A549 (cell line): ENCODE results near the gene ZNF407. TPM values are rescaled to one million over a fixed set of nuclear protein-coding genes. Genes with fewer than 3 reads are reported as not detected.

Experiments used
- ATAC-seq, 2 experiments: fragments of 200-7000 bp in 1 of 2; fragments of >200 bp in 1 of 2; cut with Nextera tagmentation in 1 of 2; cut with Tn5 transposase in 1 of 2; 3 replicates each; pipeline versions ENCODE4 v1.8.0 to v1.9.1; 2018 to 2020; ENCODE audit warnings: mild to moderate bottlenecking in 1 of 2, moderate library complexity in 1 of 2
- CTCF ChIA-PET: fragments of 300-600 bp; sonication (Branson Sonifier 250); formaldehyde crosslinking; extraction: SDS; loops from one replicate; lab custom pipeline; 2021; ENCODE audit warnings: antibody characterized with exemption, inconsistent platforms; lab: Yijun Ruan, JAX
- POLR2A ChIA-PET: fragments of 350-600 bp; formaldehyde crosslinking; extraction: SDS; loops from one replicate; lab custom pipeline; 2021; ENCODE audit warnings: antibody characterized with exemption, inconsistent platforms; lab: Yijun Ruan, JAX
- DNase-seq, 2 experiments: peaks; one replicate each; pipeline versions ENCODE4 v3.0.0 to v3.0.0-alpha.2; 2011 to 2016; ENCODE audit warnings: low read depth in 1 of 2, low spot score in 1 of 2
- FAIRE-seq: peaks from 2 replicates; lab custom pipeline; 2011; peaks lifted over from hg19 to GRCh38; lab: Jason Lieb, UNC
- H3K27ac ChIP-seq, 2 experiments: fragments of >200 bp; sonication (Bioruptor Twin); formaldehyde crosslinking; 3 replicates each; pipeline ENCODE4 v1.5.1; 2016 to 2017
- H3K4me1 ChIP-seq: fragments of >200 bp; sonication (Bioruptor Twin); formaldehyde crosslinking; 3 replicates; pipeline ENCODE4 v1.6.1; 2016
- H3K4me2 ChIP-seq: fragments of >200 bp; sonication (Bioruptor Twin); formaldehyde crosslinking; 3 replicates; pipeline ENCODE4 v1.6.1; 2016
- H3K4me3 ChIP-seq: fragments of >200 bp; sonication (Bioruptor Twin); formaldehyde crosslinking; 3 replicates; pipeline ENCODE4 v1.5.1; 2016
- H3K9me3 ChIP-seq: fragments of >200 bp; sonication (Bioruptor Twin); formaldehyde crosslinking; 3 replicates; pipeline ENCODE4 v1.6.1; 2016
- CBX2 ChIP-seq: fragments of 200-600 bp; sonication (generic); IDR thresholded peaks from 2 replicates; pipeline ENCODE4 v1.6.1; 2016; ENCODE audit warnings: low read depth, mild to moderate bottlenecking, borderline replicate concordance
- CBX8 ChIP-seq: fragments of 200-600 bp; sonication (generic); IDR thresholded peaks from 2 replicates; pipeline ENCODE4 v1.6.1; 2016
- EHF ChIP-seq: fragments of 250-450 bp; sonication (Bioruptor Pico); IDR thresholded peaks from 2 replicates; pipeline ENCODE4 v1.5.0; 2020; ENCODE audit warnings: mild to moderate bottlenecking
- EHMT2 ChIP-seq: fragments of 200-600 bp; sonication (generic); IDR thresholded peaks from 2 replicates; pipeline ENCODE4 v1.6.1; 2016; ENCODE audit warnings: antibody characterized with exemption, low read depth, mild to moderate bottlenecking, moderate library complexity
- ELK1 ChIP-seq: fragments of 150-350 bp; IDR thresholded peaks from 2 replicates; pipeline ENCODE4 v1.6.1; 2014; ENCODE audit warnings: low read depth, mild to moderate bottlenecking, low read length
- EP300 ChIP-seq, 2 experiments: fragments of >200 bp; sonication (Bioruptor Twin); formaldehyde crosslinking; IDR thresholded peaks; 2 replicates in 1 of 2; 3 replicates in 1 of 2; pipeline ENCODE4 v1.6.1; 2016 to 2017
- FOSL2 ChIP-seq, 2 experiments: fragments of 450-650 bp in 1 of 2; fragments of >200 bp in 1 of 2; sonication (Bioruptor Twin) in 1 of 2; formaldehyde crosslinking; IDR thresholded peaks; 2 replicates each; pipeline versions ENCODE4 v1.5.0 to v1.6.1; 2016 to 2020; ENCODE audit warnings: mild to moderate bottlenecking in 1 of 2, moderate library complexity in 1 of 2
- FOXS1 ChIP-seq: fragments of 250-450 bp; sonication (Bioruptor Pico); IDR thresholded peaks from 2 replicates; pipeline ENCODE4 v1.5.0; 2020; ENCODE audit warnings: mild to moderate bottlenecking, moderate library complexity
- GATA3 ChIP-seq: IDR thresholded peaks from 2 replicates; pipeline ENCODE4 v1.6.1; 2012; ENCODE audit warnings: borderline replicate concordance
- HDAC2 ChIP-seq: fragments of 200-600 bp; sonication (generic); IDR thresholded peaks from 2 replicates; pipeline ENCODE4 v1.6.1; 2016
- HES2 ChIP-seq: fragments of >200 bp; sonication (Bioruptor Twin); formaldehyde crosslinking; IDR thresholded peaks from 2 replicates; pipeline ENCODE4 v1.6.1; 2016
- HOXB5 ChIP-seq: fragments of 250-450 bp; sonication (Bioruptor Pico); IDR thresholded peaks from 2 replicates; pipeline ENCODE4 v1.5.0; 2020; ENCODE audit warnings: mild to moderate bottlenecking, moderate library complexity
- MAZ ChIP-seq: fragments of 150-350 bp; IDR thresholded peaks from 2 replicates; pipeline ENCODE4 v1.6.1; 2014; ENCODE audit warnings: antibody characterized with exemption, low read depth, low read length, borderline replicate concordance
- NFE2L2 ChIP-seq: fragments of 150-350 bp; conservative IDR thresholded peaks from 2 replicates; pipeline ENCODE4 v1.6.1; 2014; ENCODE audit warnings: low read length
- PHF8 ChIP-seq: fragments of 200-600 bp; sonication (generic); IDR thresholded peaks from 2 replicates; pipeline ENCODE4 v1.6.1; 2016; ENCODE audit warnings: low read depth, mild to moderate bottlenecking, antibody characterized with exemption, moderate library complexity, borderline replicate concordance
- POLR2AphosphoS2 ChIP-seq: conservative IDR thresholded peaks from 2 replicates; pipeline ENCODE4 v1.6.1; 2012; ENCODE audit warnings: low read length, improper control_type of control experiment, inconsistent platforms
- RAD21 ChIP-seq, 2 experiments: fragments of >200 bp in 1 of 2; sonication (Bioruptor Twin) in 1 of 2; formaldehyde crosslinking in 1 of 2; IDR thresholded peaks in 1 of 2; conservative IDR thresholded peaks in 1 of 2; 2 replicates in 1 of 2; 3 replicates in 1 of 2; pipeline ENCODE4 v1.6.1; 2012 to 2018; ENCODE audit warnings: inconsistent platforms in 1 of 2
- RFX5 ChIP-seq: fragments of 450-650 bp; IDR thresholded peaks from 2 replicates; pipeline ENCODE4 v1.7.1; 2014; ENCODE audit warnings: antibody characterized with exemption, mild to moderate bottlenecking, moderate library complexity
- RNF2 ChIP-seq: fragments of 200-600 bp; sonication (generic); IDR thresholded peaks from 2 replicates; pipeline ENCODE4 v1.6.1; 2016; ENCODE audit warnings: low read depth, mild to moderate bottlenecking, antibody characterized with exemption, moderate library complexity, borderline replicate concordance
- USF2 ChIP-seq: fragments of 450-650 bp; IDR thresholded peaks from 2 replicates; pipeline ENCODE4 v1.6.1; 2014; ENCODE audit warnings: antibody characterized with exemption
- ZC3H11A ChIP-seq: fragments of 450-650 bp; IDR thresholded peaks from 2 replicates; pipeline ENCODE4 v1.6.1; 2014; ENCODE audit warnings: antibody characterized with exemption, mild to moderate bottlenecking
- ZFP36 ChIP-seq: fragments of 450-650 bp; IDR thresholded peaks from 2 replicates; pipeline ENCODE4 v1.6.1; 2014; ENCODE audit warnings: borderline replicate concordance; ENCODE audit not compliant: partially characterized antibody
- ZSCAN20 ChIP-seq: fragments of 250-450 bp; sonication (Bioruptor Pico); IDR thresholded peaks from 2 replicates; pipeline ENCODE4 v1.8.0; 2022; ENCODE audit warnings: mild to moderate bottlenecking, moderate library complexity
- WGBS: methylation state at CpG from one replicate; pipeline ENCODE4 v1.1.6; 2017; ENCODE audit errors: missing lambda C conversion rate; 5-methylcytosine and 5-hydroxymethylcytosine counted together
- polyA plus RNA-seq, 4 experiments: library from polyadenylated mRNA; depleted of rRNA in 3 of 4; stranded (reverse); fragments of >200 nt; fragmentation: RNase III in 1 of 4; extraction: RNeasy Plus Mini Kit Qiagen cat#74134 plus additional on column Dnase treatment in 1 of 4; gene quantifications; 2 replicates in 3 of 4; 3 replicates in 1 of 4; pipeline ENCODE4 v1.2.3, GENCODE V29; 2011 to 2017
- TF ChIP-seq, protein P1 (sequence below): IDR thresholded peaks from 2 replicates; pipeline ENCODE4 v1.6.1; 2012; ENCODE audit warnings: low read depth, borderline replicate concordance

The ZNF407 gene
- polyA plus RNA-seq, 2 of the 4 experiments (the other 2 are of a cell fraction), result 2.5 to 3.0 TPM

GRCh38 chr18:74573053-74573452, 24.6 kb upstream of the ZNF407 start:
- Histone ChIP-seq H3K9me3 (no peaks in the 10 kb centered on the region), H3K4me1 (no peaks in the 10 kb centered on the region), H3K4me3 (no peak overlapping the region), H3K27ac (no peak overlapping the region), H3K4me2 (no peak overlapping the region)
- DNase-seq (no peak), ATAC-seq (no peak), FAIRE-seq (no peak)
- ChIA-PET POLR2A (no interaction called here), CTCF (interaction anchor here (1.0 kb wide), 1 partner anchor 9 kb away, joined by 4 read pairs; no protein-coding TSS in a partner anchor)
- TF ChIP-seq ZFP36 (no peak), RFX5 (no peak), GATA3 (no peak), ZSCAN20 (CRISPR knock-in tag) (no peak), MAZ (no peak), EHF (CRISPR knock-in tag) (no peak), HDAC2 (no peak), NFE2L2 (no peak)
- TF ChIP-seq, protein P1, sequence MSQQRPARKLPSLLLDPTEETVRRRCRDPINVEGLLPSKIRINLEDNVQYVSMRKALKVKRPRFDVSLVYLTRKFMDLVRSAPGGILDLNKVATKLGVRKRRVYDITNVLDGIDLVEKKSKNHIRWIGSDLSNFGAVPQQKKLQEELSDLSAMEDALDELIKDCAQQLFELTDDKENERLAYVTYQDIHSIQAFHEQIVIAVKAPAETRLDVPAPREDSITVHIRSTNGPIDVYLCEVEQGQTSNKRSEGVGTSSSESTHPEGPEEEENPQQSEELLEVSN, result no peak

- DNase-seq (no peak), FAIRE-seq (no peak), ATAC-seq (no peak)
- ChIA-PET POLR2A (no interaction called here), CTCF (no interaction called here)
- H3K4me3 ChIP-seq, result no peak overlapping the region
- TF ChIP-seq, protein P1, result no peak
- no peak for TF ChIP-seq FOSL2 (IDR thresholded peaks at IDR 0.05)
- TF ChIP-seq FOSL2 (CRISPR knock-in tag; IDR thresholded peaks at IDR 0.05), result no peak
- no peak for TF ChIP-seq POLR2AphosphoS2
- TF ChIP-seq PHF8, result no peak
- no peak for TF ChIP-seq HOXB5 (CRISPR knock-in tag)
- no peak for TF ChIP-seq EP300 (IDR thresholded peaks at IDR 0.05)
- TF ChIP-seq ZC3H11A, result no peak
- TF ChIP-seq GATA3, result no peak
- no peak for TF ChIP-seq EHMT2
- TF ChIP-seq CBX8, result no peak
- no peak for TF ChIP-seq HDAC2
- no peak for TF ChIP-seq CBX2
- no peak for TF ChIP-seq RAD21 (conservative IDR thresholded peaks at IDR 0.05 in 1 of 2, IDR thresholded peaks at IDR 0.05 in 1 of 2)
- TF ChIP-seq NFE2L2, result no peak
- TF ChIP-seq EHF (CRISPR knock-in tag), result no peak
- no peak overlapping the region for H3K4me2 ChIP-seq
- no peaks in the 10 kb centered on the region for H3K9me3 ChIP-seq
- no peaks in the 10 kb centered on the region for H3K4me1 ChIP-seq
- H3K27ac ChIP-seq, result no peak overlapping the region
- WGBS, result 31% methylated on average over 2 of the region's 2 CpGs
These were observed 22.8 kb upstream of the ZNF407 start for GRCh38 chr18:74574916-74575315.

DNA sequence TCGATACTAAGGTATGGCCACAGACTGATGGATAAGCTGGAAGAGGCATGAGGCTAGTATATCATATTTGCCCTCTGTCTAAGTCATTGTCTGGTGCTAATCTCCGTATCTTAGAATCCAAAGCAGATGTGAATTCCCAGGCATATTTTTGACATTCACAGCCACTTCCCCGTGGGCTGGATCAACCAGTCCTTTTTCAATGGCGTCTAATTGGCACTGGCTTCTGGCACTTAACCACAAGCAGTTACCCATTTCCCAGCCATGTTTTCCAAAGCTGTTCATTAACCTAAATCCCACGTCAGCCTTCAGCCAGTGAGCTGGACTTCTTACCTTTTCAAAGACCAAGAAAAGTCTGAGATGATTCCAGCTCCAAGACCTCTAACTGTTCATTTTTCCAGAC, 20.7 kb upstream of the ZNF407 start:
- no peaks in the 10 kb centered on the region for H3K4me1 ChIP-seq
- no peak overlapping the region for H3K4me3 ChIP-seq
- DNase-seq (no peak), FAIRE-seq (no peak), ATAC-seq (no peak)
- no peak overlapping the region for H3K27ac ChIP-seq
- WGBS, result 17% methylated on average over 5 of the region's 5 CpGs
- CTCF ChIA-PET, result no interaction called here
- H3K9me3 ChIP-seq, result no peaks in the 10 kb centered on the region
- H3K4me2 ChIP-seq, result no peak overlapping the region
- TF ChIP-seq USF2 (no peak), FOXS1 (CRISPR knock-in tag) (no peak), HES2 (no peak), HOXB5 (CRISPR knock-in tag) (no peak), EP300 (IDR thresholded peaks at IDR 0.05) (no peak), RNF2 (no peak), CBX2 (no peak), ELK1 (no peak)
- POLR2A ChIA-PET, result no interaction called here
